ENCODE results near the gene MAGEA8.
"Not testable (repeated sequence)": the region's sequence is repeated elsewhere in the genome, so short reads cannot be mapped to it uniquely, and the experiment has no call there.

DNA sequence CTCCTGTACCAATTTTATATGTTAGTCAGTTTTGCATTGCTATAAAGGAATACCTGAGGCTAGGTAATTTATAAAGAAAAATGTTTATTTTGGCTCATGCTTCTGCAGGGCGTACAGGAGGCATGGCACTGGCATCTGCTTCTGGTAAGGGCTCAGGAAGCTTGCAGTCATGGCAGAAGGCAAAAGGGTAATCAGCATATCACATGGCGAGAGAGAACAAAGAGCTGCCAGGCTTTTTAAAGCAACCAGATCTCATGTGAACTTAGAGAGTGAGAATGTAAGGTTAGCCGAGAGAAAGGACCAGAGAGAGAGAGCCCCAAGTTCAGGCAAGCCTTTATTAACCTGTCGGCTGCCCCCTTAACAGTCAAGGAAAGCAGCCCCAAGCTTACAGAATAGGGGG is 42.9 kb downstream of the MAGEA8 start:
- not testable (repeated sequence) for TF ChIP-seq ZNF274 (IDR thresholded peaks at IDR 0.05; ENCODE audit: low read depth, low read length); SUZ12 (IDR thresholded peaks at IDR 0.05; ENCODE audit: extremely low read depth, insufficient read depth, insufficient read length); YY1 (IDR thresholded peaks at IDR 0.05; ENCODE audit: insufficient read depth, insufficient read length)

Data from NT2/D1 (cell line).